ENCODE results near the gene OR5T2.

DNA sequence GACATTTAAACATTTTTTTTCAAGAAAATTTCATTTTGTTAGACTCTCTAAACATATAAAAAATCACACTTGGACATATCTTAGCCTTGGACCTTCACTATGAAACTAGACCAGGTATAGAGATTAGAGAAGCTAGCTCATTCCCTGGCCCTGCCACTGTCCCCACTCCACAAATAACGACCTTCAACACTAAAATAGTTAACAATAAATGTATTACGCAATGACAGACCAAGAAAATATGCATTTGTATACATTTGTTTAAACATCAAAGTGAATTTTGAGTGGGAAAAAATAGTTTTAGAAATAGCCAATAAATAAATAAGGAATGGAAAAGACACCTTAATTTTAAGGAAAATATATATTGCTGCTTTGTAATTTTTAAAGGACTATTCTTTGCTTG, 36.7 kb downstream of the OR5T2 start:
- TF ChIP-seq, protein P1, sequence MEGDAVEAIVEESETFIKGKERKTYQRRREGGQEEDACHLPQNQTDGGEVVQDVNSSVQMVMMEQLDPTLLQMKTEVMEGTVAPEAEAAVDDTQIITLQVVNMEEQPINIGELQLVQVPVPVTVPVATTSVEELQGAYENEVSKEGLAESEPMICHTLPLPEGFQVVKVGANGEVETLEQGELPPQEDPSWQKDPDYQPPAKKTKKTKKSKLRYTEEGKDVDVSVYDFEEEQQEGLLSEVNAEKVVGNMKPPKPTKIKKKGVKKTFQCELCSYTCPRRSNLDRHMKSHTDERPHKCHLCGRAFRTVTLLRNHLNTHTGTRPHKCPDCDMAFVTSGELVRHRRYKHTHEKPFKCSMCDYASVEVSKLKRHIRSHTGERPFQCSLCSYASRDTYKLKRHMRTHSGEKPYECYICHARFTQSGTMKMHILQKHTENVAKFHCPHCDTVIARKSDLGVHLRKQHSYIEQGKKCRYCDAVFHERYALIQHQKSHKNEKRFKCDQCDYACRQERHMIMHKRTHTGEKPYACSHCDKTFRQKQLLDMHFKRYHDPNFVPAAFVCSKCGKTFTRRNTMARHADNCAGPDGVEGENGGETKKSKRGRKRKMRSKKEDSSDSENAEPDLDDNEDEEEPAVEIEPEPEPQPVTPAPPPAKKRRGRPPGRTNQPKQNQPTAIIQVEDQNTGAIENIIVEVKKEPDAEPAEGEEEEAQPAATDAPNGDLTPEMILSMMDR (IDR thresholded peaks at IDR 0.05; ENCODE audit: low read depth, low read length, poor library complexity, severe bottlenecking): no peak
- TF ChIP-seq EZH2phosphoT487 (IDR thresholded peaks at IDR 0.05; ENCODE audit: borderline replicate concordance, low read length): no peak

Data from DOHH2 (cell line).